ENCODE data around the gene FXYD5. TPM values are rescaled to one million over a fixed set of nuclear protein-coding genes. Genes with fewer than 3 reads are reported as not detected.

FXYD5 gene
- total and polyA plus RNA-seq, 2 donors (not counting 1 experiment from before 2014, with no cell fraction given) = 310 to 390 TPM

- Histone ChIP-seq H3K27me3 (replicated peaks in 1 of 4; ENCODE audit: control extremely low read depth in 1 of 4, control insufficient read depth in 3 of 4, insufficient read depth in 4 of 4, low read length in 3 of 4) (peaks cover 0 to 26% (median 2%) of the 10 kb centered on the region in 4 experiments), H3K79me2 (ENCODE audit: control insufficient read depth, insufficient read depth, low read length) (no peaks in the 10 kb centered on the region), H3K9ac (ENCODE audit: low read length) (no peak overlapping the region), H3K4me2 (replicated peaks; ENCODE audit: low read depth, low read length, poor library complexity, severe bottlenecking) (peak overlapping the region; percentile 66), H4K20me1 (ENCODE audit: control insufficient read depth, insufficient read depth, low read length, poor library complexity, severe bottlenecking) (no peaks in the 10 kb centered on the region), H3K36me3 (replicated peaks in 1 of 2; ENCODE audit: control extremely low read depth in 1 of 2, control insufficient read depth in 1 of 2, extremely low read depth in 1 of 2, insufficient read depth in 2 of 2, low read length in 1 of 2) (no peaks in the 10 kb centered on the region), H3K27ac (ENCODE audit: low read length in 2 of 2) (no peak overlapping the region), H3K9me3 (ENCODE audit: control extremely low read depth in 1 of 3, control insufficient read depth in 2 of 3, insufficient read depth in 1 of 3, low read length in 2 of 3) (peaks cover 0 to 4% (median 0%) of the 10 kb centered on the region in 3 donors), H3K4me1 (ENCODE audit: control insufficient read depth in 2 of 2, insufficient read depth in 2 of 2, low read length in 2 of 2) (peaks cover 7 to 9% of the 10 kb centered on the region in 2 donors), H3K4me3 (ENCODE audit: control extremely low read depth in 1 of 5, extremely low read depth in 1 of 5, insufficient read depth in 1 of 5, low read depth in 2 of 5, low read length in 4 of 5) (peak overlapping the region in 1 of 5 experiments; percentile 24), H2AFZ (ENCODE audit: insufficient read depth, low read depth, low read length, poor library complexity, severe bottlenecking) (peak overlapping the region; percentile 27)
- intact Hi-C loops (cut with micrococcal nuclease) = loop anchor here (1.0 to 2.0 kb wide), 4 partner anchors 21 to 103 kb away; partner anchors contain the start of gene LGI4
- ATAC-seq (ENCODE audit: low read depth) (peak; percentile 92), DNase-seq (peak; percentile 80)
- ChIA-PET CTCF (interaction anchor here (0.8 to 4.5 kb wide), 12 partner anchors 8 to 380 kb away, joined by 3 to 31 read pairs (median 4); partner anchors contain the start of gene LGI4), POLR2A (no interaction called here)
- Mint-ChIP-seq H3K4me3 (peak overlapping the region; percentile 44), H3K9me3 (ENCODE audit: insufficient read depth) (no peaks in the 10 kb centered on the region), H3K4me1 (peaks cover 8% of the 10 kb centered on the region), H3K27me3 (peaks cover 7% of the 10 kb centered on the region), H3K27ac (peak overlapping the region; percentile 46)
- 14% methylated on average over 18 of the region's 23 CpGs for WGBS (ENCODE audit: insufficient coverage)
- TF ChIP-seq EZH2 (IDR thresholded peaks at IDR 0.05; ENCODE audit: borderline replicate concordance, insufficient read depth, low read depth, low read length, poor library complexity, severe bottlenecking) (no peak), CTCF (IDR thresholded peaks at IDR 0.05) (peak; percentile 91)
Observed at GRCh38 chr19:35114353-35115176, 40.0 kb upstream of the FXYD5 start.

All from B cell (primary cell).